Kidney epithelial cell (primary cell): ENCODE results near the gene CAPZA1. TPM values are rescaled to one million over a fixed set of nuclear protein-coding genes. Genes with fewer than 3 reads are reported as not detected.

Experiments
- DNase-seq: peaks from one replicate; pipeline ENCODE4 v3.0.0-alpha.2; 2010; ENCODE audit warnings: low read depth
- H3K27me3 ChIP-seq: 2 replicates; pipeline ENCODE4 v1.6.0; 2011; ENCODE audit warnings: low read length; ENCODE audit not compliant: control insufficient read depth, insufficient read depth
- H3K36me3 ChIP-seq: 2 replicates; pipeline ENCODE4 v1.5.1; 2011; ENCODE audit warnings: low read length; ENCODE audit not compliant: control insufficient read depth, insufficient read depth
- H3K4me3 ChIP-seq: 2 replicates; pipeline ENCODE4 v1.5.1; 2011; ENCODE audit warnings: low read depth, mild to moderate bottlenecking, control low read depth, low read length
- total RNA-seq: library from RNA; depleted of rRNA; stranded (reverse); fragments of >200 nt; gene quantifications from 2 replicates; pipeline ENCODE4 v1.2.3, GENCODE V29; 2015
- TF ChIP-seq, protein P1 (sequence below): IDR thresholded peaks from 2 replicates; pipeline ENCODE4 v1.5.1; 2011; ENCODE audit warnings: mild to moderate bottlenecking, moderate library complexity, low read length, control low read depth, inconsistent platforms; ENCODE audit not compliant: insufficient read depth, poor library complexity, severe bottlenecking

Gene CAPZA1
- total RNA-seq, 1 donor from 2014 or later, result 193 TPM

DNA sequence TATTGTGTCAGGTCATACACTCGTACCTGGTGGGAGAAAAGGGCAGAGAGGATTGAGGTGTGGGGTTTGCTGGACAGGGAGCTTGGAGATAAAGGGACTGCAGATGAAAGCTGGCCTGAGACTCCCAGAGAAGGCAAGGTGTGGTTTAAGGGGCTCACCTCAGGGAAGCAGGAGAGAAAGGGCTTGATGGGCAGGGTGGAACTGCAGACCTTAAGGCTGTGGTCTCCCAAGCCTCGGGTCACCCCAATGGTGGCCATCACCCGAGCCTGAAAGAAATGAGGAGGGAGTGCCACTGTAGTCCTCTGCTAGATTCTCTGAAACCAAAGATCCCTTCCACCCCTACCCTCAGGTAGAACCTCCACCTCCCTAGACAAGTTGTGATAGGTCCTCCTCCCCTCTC, 91.0 kb downstream of the CAPZA1 start:
- DNase-seq, result no peak
- no peaks in the 10 kb centered on the region for H3K27me3 ChIP-seq
- TF ChIP-seq, protein P1, sequence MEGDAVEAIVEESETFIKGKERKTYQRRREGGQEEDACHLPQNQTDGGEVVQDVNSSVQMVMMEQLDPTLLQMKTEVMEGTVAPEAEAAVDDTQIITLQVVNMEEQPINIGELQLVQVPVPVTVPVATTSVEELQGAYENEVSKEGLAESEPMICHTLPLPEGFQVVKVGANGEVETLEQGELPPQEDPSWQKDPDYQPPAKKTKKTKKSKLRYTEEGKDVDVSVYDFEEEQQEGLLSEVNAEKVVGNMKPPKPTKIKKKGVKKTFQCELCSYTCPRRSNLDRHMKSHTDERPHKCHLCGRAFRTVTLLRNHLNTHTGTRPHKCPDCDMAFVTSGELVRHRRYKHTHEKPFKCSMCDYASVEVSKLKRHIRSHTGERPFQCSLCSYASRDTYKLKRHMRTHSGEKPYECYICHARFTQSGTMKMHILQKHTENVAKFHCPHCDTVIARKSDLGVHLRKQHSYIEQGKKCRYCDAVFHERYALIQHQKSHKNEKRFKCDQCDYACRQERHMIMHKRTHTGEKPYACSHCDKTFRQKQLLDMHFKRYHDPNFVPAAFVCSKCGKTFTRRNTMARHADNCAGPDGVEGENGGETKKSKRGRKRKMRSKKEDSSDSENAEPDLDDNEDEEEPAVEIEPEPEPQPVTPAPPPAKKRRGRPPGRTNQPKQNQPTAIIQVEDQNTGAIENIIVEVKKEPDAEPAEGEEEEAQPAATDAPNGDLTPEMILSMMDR, result no peak
- peaks cover 1% of the 10 kb centered on the region for H3K36me3 ChIP-seq
- no peak overlapping the region for H3K4me3 ChIP-seq

DNA sequence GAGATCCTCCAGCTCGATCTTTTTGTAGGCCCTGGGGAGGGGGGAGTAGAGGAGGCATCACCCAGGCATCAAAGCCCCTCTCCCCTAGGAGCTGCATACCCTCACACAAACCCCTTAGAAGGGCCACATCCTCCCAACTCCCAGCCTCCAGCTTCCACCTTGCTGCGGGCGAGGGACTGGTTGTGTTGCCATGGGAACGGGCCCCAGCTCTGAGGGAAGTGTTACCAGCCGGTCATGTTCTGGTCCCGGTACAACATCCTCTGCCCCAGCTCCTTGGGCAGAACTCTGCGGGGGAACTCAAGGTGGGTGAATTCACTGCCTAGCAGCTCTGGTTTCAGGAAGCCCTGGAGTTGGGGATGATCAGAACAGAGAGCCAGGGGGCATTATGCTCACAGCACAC, 91.4 kb downstream of the CAPZA1 start:
- Histone ChIP-seq H3K27me3 (no peaks in the 10 kb centered on the region), H3K4me3 (no peak overlapping the region), H3K36me3 (no peaks in the 10 kb centered on the region)
- TF ChIP-seq, protein P1, result no peak
- DNase-seq, result no peak

DNA sequence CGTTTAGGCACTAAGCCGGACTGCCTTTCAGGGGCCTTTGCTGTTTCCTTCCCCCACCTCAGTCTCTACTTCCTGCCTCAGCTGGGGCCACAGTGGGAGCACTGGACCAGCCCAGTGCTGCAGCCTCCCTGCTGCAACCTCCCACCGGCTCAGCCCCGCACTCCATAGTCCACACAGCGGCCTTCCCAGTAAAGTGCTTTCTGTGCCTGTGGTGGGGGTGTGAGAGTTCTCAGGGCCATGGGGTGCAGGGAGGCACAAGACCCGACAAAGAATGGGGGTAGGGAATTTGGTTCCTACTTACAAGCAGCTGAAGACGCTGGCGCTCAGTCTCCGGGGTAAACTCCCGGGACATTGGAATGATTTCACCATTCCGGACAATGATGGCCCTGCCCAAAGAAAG, 92.0 kb downstream of the CAPZA1 start:
- Histone ChIP-seq H3K36me3 (no peaks in the 10 kb centered on the region), H3K4me3 (no peak overlapping the region), H3K27me3 (no peaks in the 10 kb centered on the region)
- TF ChIP-seq, protein P1, result no peak
- DNase-seq, result no peak

DNA sequence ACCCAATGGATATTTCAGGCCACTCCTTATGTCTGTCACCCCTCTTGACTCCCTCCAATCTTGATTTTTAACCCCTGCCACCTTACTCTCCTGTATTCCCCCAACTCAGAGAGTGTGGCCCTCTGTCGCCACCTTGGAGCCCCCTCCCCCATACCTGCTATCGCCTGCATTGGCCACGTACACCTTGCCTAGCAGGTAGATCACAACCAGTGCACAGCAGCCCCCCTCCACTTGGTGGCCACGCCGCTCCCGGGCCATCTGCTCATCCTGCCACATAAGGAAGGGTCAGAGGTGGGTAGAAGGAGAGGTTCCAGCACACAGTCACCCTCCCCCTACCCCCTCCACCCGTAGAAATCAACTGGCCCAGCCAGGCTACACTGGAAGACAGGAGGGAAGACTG, 92.6 kb downstream of the CAPZA1 start:
- Histone ChIP-seq H3K36me3 (no peaks in the 10 kb centered on the region), H3K27me3 (no peaks in the 10 kb centered on the region), H3K4me3 (no peak overlapping the region)
- TF ChIP-seq, protein P1, result no peak
- DNase-seq, result no peak

DNA sequence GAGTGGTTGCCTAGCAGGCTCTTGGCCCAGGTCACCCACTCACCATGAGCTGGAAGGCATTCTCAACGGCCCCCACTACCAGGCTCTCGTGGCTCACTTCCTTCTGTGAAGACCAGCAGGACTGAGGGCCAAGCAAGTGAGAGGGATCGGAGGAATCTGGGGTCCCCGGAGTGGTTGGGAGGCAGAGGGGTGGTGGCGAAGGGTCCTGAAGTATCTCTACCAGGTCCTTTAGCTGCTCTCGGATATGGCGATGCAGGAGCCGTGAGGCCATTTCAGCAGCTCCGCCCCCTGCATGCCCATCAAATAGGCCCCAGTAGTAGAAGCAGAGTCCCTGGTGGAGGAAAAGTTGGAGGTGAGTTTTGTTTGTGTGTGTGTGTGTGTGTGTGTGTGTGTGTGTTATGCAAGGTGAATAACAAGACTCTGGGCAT, 93.1 kb downstream of the CAPZA1 start:
- TF ChIP-seq, protein P1, result no peak

More for the DNA sequence above, 93.1 kb downstream of the CAPZA1 start:
- Histone ChIP-seq H3K36me3 (no peaks in the 10 kb centered on the region), H3K27me3 (no peaks in the 10 kb centered on the region), H3K4me3 (no peak overlapping the region)
- DNase-seq, result no peak
